GM23248 (cell line): ENCODE measurements around the gene MRPL10. TPM values are rescaled to one million over a fixed set of nuclear protein-coding genes. Genes with fewer than 3 reads are reported as not detected.

ENCODE experiments used
- DNase-seq: peaks from one replicate; pipeline ENCODE4 v3.0.0-alpha.2; 2015
- H2AFZ ChIP-seq: fragments of 200-600 bp; sonication (generic); 2 replicates; pipeline ENCODE4 v1.6.1; 2016; ENCODE audit warnings: antibody characterized with exemption
- H3F3A ChIP-seq: fragments of 200-600 bp; sonication (generic); 2 replicates; pipeline ENCODE4 v1.6.1; 2016; ENCODE audit warnings: mild to moderate bottlenecking, antibody characterized with exemption, mixed run types; ENCODE audit not compliant: insufficient read depth
- H3K27ac ChIP-seq: fragments of 200-600 bp; sonication (generic); 2 replicates; pipeline ENCODE4 v1.5.1; 2016; ENCODE audit warnings: mild to moderate bottlenecking
- H3K27me3 ChIP-seq: fragments of 200-600 bp; sonication (generic); replicated peaks from 2 replicates; pipeline ENCODE4 v1.6.1; 2016; ENCODE audit warnings: mild to moderate bottlenecking; ENCODE audit not compliant: insufficient read depth
- H3K36me3 ChIP-seq: fragments of 200-600 bp; sonication (generic); 2 replicates; pipeline ENCODE4 v1.6.1; 2016; ENCODE audit warnings: low read depth, mild to moderate bottlenecking
- H3K4me1 ChIP-seq: fragments of 200-600 bp; sonication (generic); 2 replicates; pipeline ENCODE4 v1.6.1; 2016; ENCODE audit warnings: mild to moderate bottlenecking; ENCODE audit not compliant: insufficient read depth
- H3K4me2 ChIP-seq: fragments of 200-600 bp; sonication (generic); one replicate; pipeline ENCODE4 v1.6.1; 2016; ENCODE audit warnings: mild to moderate bottlenecking; ENCODE audit not compliant: unreplicated experiment
- H3K4me3 ChIP-seq: fragments of 200-600 bp; sonication (generic); 2 replicates; pipeline ENCODE4 v1.5.1; 2016; ENCODE audit warnings: mild to moderate bottlenecking
- H3K79me2 ChIP-seq: fragments of 200-600 bp; sonication (generic); 2 replicates; pipeline ENCODE4 v1.6.1; 2016; ENCODE audit warnings: mild to moderate bottlenecking; ENCODE audit not compliant: insufficient read depth
- H3K9ac ChIP-seq: fragments of 200-600 bp; sonication (generic); 2 replicates; pipeline ENCODE4 v1.6.1; 2016; ENCODE audit warnings: mild to moderate bottlenecking
- H3K9me2 ChIP-seq: fragments of 200-600 bp; sonication (generic); 2 replicates; pipeline ENCODE4 v1.6.1; 2016; ENCODE audit warnings: mixed run types, mild to moderate bottlenecking, moderate library complexity; ENCODE audit not compliant: insufficient read depth
- H3K9me3 ChIP-seq: fragments of 200-600 bp; sonication (generic); one replicate; pipeline ENCODE4 v1.6.1; 2017; ENCODE audit warnings: low read depth
- H4K20me1 ChIP-seq: fragments of 200-600 bp; sonication (generic); 2 replicates; pipeline ENCODE4 v1.6.0; 2016; ENCODE audit not compliant: insufficient read depth
- EZH2 ChIP-seq: fragments of 200-600 bp; sonication (generic); IDR thresholded peaks from 2 replicates; pipeline ENCODE4 v1.6.1; 2018; ENCODE audit warnings: antibody characterized with exemption, mild to moderate bottlenecking; ENCODE audit not compliant: insufficient read depth, poor library complexity, severe bottlenecking
- EZH2phosphoT487 ChIP-seq: fragments of 200-600 bp; sonication (generic); IDR thresholded peaks from 2 replicates; pipeline ENCODE4 v1.6.1; 2018; ENCODE audit warnings: antibody characterized with exemption, moderate library complexity, mild to moderate bottlenecking, low read depth; ENCODE audit not compliant: insufficient read depth
- WGBS, 2 experiments: methylation state at CpG; one replicate each; pipeline ENCODE4 v1.1.6; 2015 to 2017; ENCODE audit warnings: low lambda C conversion rate in 2 of 2, low coverage in 1 of 2; ENCODE audit errors: missing lambda C conversion rate in 2 of 2; 5-methylcytosine and 5-hydroxymethylcytosine counted together
- in situ Hi-C: fragments of 300-500 bp; cut with MboI; formaldehyde crosslinking; loops from 2 replicates; pipeline ENCODE4 v1.15.0; 2020
- polyA plus RNA-seq: library from polyadenylated mRNA; unstranded; fragments of >200 nt; fragmentation: Nextera tagmentation; extraction: Ambion mirVana; gene quantifications from 2 replicates; pipeline ENCODE4 v1.2.1, GENCODE V29; 2016
- total RNA-seq: library from RNA; depleted of rRNA; stranded (reverse); fragments of >200 nt; shearing (Covaris generic); gene quantifications from 2 replicates; pipeline ENCODE4 v1.2.3, GENCODE V29; 2014

Gene MRPL10
- total and polyA plus RNA-seq, 2 experiments from 2014 or later, result 30.6 to 37.3 TPM

DNA sequence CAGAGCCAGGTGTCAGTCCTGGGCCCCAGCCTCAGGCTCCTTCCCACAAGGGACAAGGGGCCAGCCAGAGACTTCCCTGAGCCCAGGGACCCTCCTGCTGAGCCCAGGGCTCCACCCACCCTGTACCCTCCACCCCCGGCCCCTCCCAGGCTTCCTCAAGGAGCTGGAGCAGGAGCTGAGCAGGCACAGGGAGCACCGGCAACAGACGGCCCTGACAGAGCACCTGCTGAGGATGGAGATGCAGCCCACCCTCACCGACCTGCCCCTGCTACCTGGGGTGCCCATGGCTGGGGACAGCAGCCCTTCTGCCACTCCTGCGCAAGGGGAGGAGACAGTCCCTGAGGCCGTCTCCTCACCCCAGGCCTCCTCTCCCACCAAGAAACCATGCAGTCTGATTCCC, 5.3 kb upstream of the MRPL10 start:
- no peaks in the 10 kb centered on the region for H4K20me1 ChIP-seq
- H3F3A ChIP-seq, result peaks cover 7% of the 10 kb centered on the region; the same call in 1 of the 2 replicates
- H3K27me3 ChIP-seq, result no peaks in the 10 kb centered on the region
- H3K4me3 ChIP-seq, result no peak overlapping the region
- in situ Hi-C loops, result no loop called here
- H2AFZ ChIP-seq, result no peak overlapping the region
- TF ChIP-seq EZH2 (no peak), EZH2phosphoT487 (no peak)
- H3K9me3 ChIP-seq, result no peaks in the 10 kb centered on the region
- H3K4me2 ChIP-seq, result no peak overlapping the region
- H3K9me2 ChIP-seq, result no peaks in the 10 kb centered on the region
- DNase-seq, result no peak
- no peak overlapping the region for H3K27ac ChIP-seq
- WGBS, 2 experiments, result 84 to 90% methylated on average over 5 to 6 of the region's 6 CpGs
- H3K9ac ChIP-seq, result no peak overlapping the region
- H3K4me1 ChIP-seq, result peaks cover 18% of the 10 kb centered on the region
- H3K36me3 ChIP-seq, result no peaks in the 10 kb centered on the region
- peaks cover 10% of the 10 kb centered on the region for H3K79me2 ChIP-seq

DNA sequence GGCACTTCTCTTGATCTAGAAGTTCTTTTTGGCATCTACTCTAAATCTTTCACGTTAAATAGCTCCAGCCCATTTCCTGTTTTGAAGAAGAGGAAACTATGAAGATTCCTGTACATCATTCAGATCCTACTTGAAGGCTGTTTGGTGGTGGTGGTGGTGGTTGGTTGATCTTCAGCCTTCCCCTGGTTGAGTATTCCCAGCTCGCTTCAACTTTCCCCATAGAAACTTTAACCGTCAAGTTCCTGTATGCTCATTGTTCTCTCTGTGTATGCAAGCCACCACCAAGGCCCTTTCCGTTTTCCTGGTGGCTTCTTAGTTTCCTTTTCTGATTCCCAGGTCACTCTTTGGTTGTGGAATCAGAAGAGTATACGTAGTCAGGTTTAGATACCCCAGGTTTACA, 3.4 kb upstream of the MRPL10 start:
- H2AFZ ChIP-seq, result no peak overlapping the region
- in situ Hi-C loops, result no loop called here
- no peak overlapping the region for H3K9ac ChIP-seq
- 58 to 74% methylated on average over 5 of the region's 5 CpGs for WGBS, 2 experiments
- H3K27ac ChIP-seq, result no peak overlapping the region
- H3K79me2 ChIP-seq, result peaks cover 14% of the 10 kb centered on the region
- no peak overlapping the region for H3K4me2 ChIP-seq
- no peak overlapping the region for H3K4me3 ChIP-seq
- no peaks in the 10 kb centered on the region for H3K9me2 ChIP-seq
- no peaks in the 10 kb centered on the region for H4K20me1 ChIP-seq
- no peaks in the 10 kb centered on the region for H3K27me3 ChIP-seq
- H3F3A ChIP-seq, result peaks cover 13% of the 10 kb centered on the region; the same call in 1 of the 2 replicates
- no peaks in the 10 kb centered on the region for H3K9me3 ChIP-seq
- peaks cover 20% of the 10 kb centered on the region for H3K4me1 ChIP-seq
- H3K36me3 ChIP-seq, result no peaks in the 10 kb centered on the region
- TF ChIP-seq EZH2 (no peak), EZH2phosphoT487 (no peak)
- DNase-seq, result no peak

DNA sequence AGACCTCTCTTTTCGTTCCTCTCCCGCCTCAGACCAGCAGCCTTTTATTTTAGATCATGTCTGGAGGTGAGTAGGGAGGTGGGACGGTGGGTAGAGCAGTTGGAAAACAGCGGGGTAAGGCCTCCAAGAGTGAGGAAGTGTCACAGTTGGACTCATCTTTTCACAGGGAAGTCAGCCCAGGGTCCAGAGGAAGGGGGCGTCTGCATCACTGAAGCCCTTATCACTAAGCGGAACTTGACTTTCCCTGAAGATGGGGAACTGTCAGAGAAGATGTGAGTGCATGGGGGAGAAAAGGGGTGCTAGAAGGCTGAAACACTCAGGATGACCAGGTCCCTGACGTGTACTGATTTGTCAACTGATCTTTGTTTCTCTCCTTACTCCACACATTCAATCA, 590 bp upstream of the MRPL10 start:
- peaks cover 9% of the 10 kb centered on the region; the same call in 1 of the 2 replicates for H3K4me1 ChIP-seq
- peaks cover 27% of the 10 kb centered on the region for H3K79me2 ChIP-seq
- no peaks in the 10 kb centered on the region; the same call in 1 of the 2 replicates for H3K36me3 ChIP-seq
- no peaks in the 10 kb centered on the region for H3K9me2 ChIP-seq
- TF ChIP-seq EZH2, result no peak
- no peak for TF ChIP-seq EZH2phosphoT487
- H3K4me2 ChIP-seq, result peak overlapping the region; percentile 75
- in situ Hi-C loops, result no loop called here
- H3F3A ChIP-seq, result peaks cover 13% of the 10 kb centered on the region; the same call in 1 of the 2 replicates
- DNase-seq, result peak; percentile 22
- peak overlapping the region; percentile 81 for H3K9ac ChIP-seq
- H3K27ac ChIP-seq, result peak overlapping the region; percentile 34
- H3K9me3 ChIP-seq, result no peaks in the 10 kb centered on the region
- H3K4me3 ChIP-seq, result peak overlapping the region; percentile 86
- 12 to 18% methylated on average over 7 of the region's 7 CpGs for WGBS, 2 experiments
- H3K27me3 ChIP-seq, result no peaks in the 10 kb centered on the region
- H4K20me1 ChIP-seq, result no peaks in the 10 kb centered on the region
- H2AFZ ChIP-seq, result peak overlapping the region; percentile 81

DNA sequence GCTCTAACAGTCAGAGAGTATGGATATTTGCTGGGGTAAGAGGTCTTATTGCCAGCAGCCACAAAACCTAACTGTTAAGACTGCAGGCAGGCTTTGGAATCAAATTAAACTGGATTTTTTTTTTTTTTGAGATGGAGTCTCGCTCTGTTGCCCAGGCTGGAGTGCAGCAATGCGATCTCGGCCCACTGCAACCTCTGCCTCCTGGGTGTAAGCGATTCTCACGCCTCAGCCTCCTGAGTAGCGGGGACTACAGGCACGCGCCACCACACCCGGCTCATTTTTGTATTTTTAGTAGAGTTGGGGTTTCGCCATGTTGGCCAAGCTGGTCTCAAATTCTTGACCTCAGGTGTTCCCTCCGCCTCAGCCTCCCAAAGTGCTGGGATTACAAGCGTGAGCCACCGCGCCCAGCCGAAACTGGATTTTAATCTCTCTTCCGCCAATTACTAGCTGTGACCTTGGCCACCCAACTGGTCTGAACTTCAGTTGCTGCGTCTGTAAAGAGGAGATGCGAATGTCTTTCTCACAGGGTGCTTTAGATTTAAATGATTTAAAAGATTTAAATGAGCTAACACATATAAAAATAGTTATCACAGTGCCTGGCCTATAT, 842 bp downstream of the MRPL10 start:
- H3F3A ChIP-seq, result peaks cover 13% of the 10 kb centered on the region; the same call in 1 of the 2 replicates
- peak overlapping the region; percentile 81 for H2AFZ ChIP-seq
- no peak for DNase-seq
- H3K4me2 ChIP-seq, result peak overlapping the region; percentile 75
- peaks cover 27% of the 10 kb centered on the region for H3K79me2 ChIP-seq
- no peaks in the 10 kb centered on the region for H3K27me3 ChIP-seq
- H3K9me2 ChIP-seq, result no peaks in the 10 kb centered on the region
- H3K4me1 ChIP-seq, result peaks cover 9% of the 10 kb centered on the region; the same call in 1 of the 2 replicates
- no peak for TF ChIP-seq EZH2phosphoT487
- no peak for TF ChIP-seq EZH2
- peaks cover 5% of the 10 kb centered on the region; the same call in 1 of the 2 replicates for H3K36me3 ChIP-seq
- H3K4me3 ChIP-seq, result peak overlapping the region; percentile 86
- H3K9me3 ChIP-seq, result no peaks in the 10 kb centered on the region
- no peaks in the 10 kb centered on the region for H4K20me1 ChIP-seq
- peak overlapping the region; percentile 81 for H3K9ac ChIP-seq
- in situ Hi-C loops, result no loop called here
- WGBS, 2 experiments, result 71 to 73% methylated on average over 16 to 18 of the region's 18 CpGs
- peak overlapping the region; percentile 63 for H3K27ac ChIP-seq
